ENCODE measurements around the gene GAB2. TPM values are rescaled to one million over a fixed set of nuclear protein-coding genes. Genes with fewer than 3 reads are reported as not detected.

GAB2 gene
- polyA plus RNA-seq (2012; ENCODE audit: insufficient read length, low read depth), result 20.0 TPM

GRCh38 chr11:78417175-78417887, at the start of gene GAB2:
Gene GAB2, minus strand, starts transcription at chr11:78417820. Its CDS starts 100 bp downstream, at chr11:78417720.
- TF ChIP-seq SIN3A (IDR thresholded peaks at IDR 0.05; ENCODE audit: borderline replicate concordance, insufficient read depth, low read length) (no peak), TAF1 (IDR thresholded peaks at IDR 0.05; ENCODE audit: borderline replicate concordance, insufficient read depth, low read length) (no peak), REST (IDR thresholded peaks at IDR 0.05; ENCODE audit: insufficient read depth in 1 of 2, low read depth in 2 of 2, low read length in 2 of 2) (no peak), POLR2AphosphoS5 (IDR thresholded peaks at IDR 0.05; ENCODE audit: low read depth, low read length) (no peak), FOXP2 (optimal IDR thresholded peaks at IDR 0.05; ENCODE audit: borderline replicate concordance, extremely low read depth, extremely low read length, insufficient read depth) (no peak)

GRCh38 chr11:78467370-78467769, 49.8 kb upstream of the GAB2 start:
- TF ChIP-seq POLR2AphosphoS5 (IDR thresholded peaks at IDR 0.05; ENCODE audit: low read depth, low read length), result no peak

GRCh38 chr11:78465169-78465942, 47.7 kb upstream of the GAB2 start:
- TF ChIP-seq REST (IDR thresholded peaks at IDR 0.05; ENCODE audit: insufficient read depth in 1 of 2, low read depth in 2 of 2, low read length in 2 of 2) (no peak), FOXP2 (optimal IDR thresholded peaks at IDR 0.05; ENCODE audit: borderline replicate concordance, extremely low read depth, extremely low read length, insufficient read depth) (no peak), SIN3A (IDR thresholded peaks at IDR 0.05; ENCODE audit: borderline replicate concordance, insufficient read depth, low read length) (no peak)

- TF ChIP-seq FOXP2 (optimal IDR thresholded peaks at IDR 0.05; ENCODE audit: borderline replicate concordance, extremely low read depth, extremely low read length, insufficient read depth), result no peak
- no peak for TF ChIP-seq TAF1 (IDR thresholded peaks at IDR 0.05; ENCODE audit: borderline replicate concordance, insufficient read depth, low read length)
- no peak for TF ChIP-seq REST (IDR thresholded peaks at IDR 0.05; ENCODE audit: insufficient read depth in 1 of 2, low read depth in 2 of 2, low read length in 2 of 2)
- no peak for TF ChIP-seq SIN3A (IDR thresholded peaks at IDR 0.05; ENCODE audit: borderline replicate concordance, insufficient read depth, low read length)
- no peak for TF ChIP-seq POLR2AphosphoS5 (IDR thresholded peaks at IDR 0.05; ENCODE audit: low read depth, low read length)
These were observed 42.9 kb upstream of the GAB2 start for GRCh38 chr11:78460471-78460870.

GRCh38 chr11:78459738-78460137, 42.1 kb upstream of the GAB2 start:
- no peak for TF ChIP-seq POLR2AphosphoS5 (IDR thresholded peaks at IDR 0.05; ENCODE audit: low read depth, low read length)
- no peak for TF ChIP-seq REST (IDR thresholded peaks at IDR 0.05; ENCODE audit: insufficient read depth in 1 of 2, low read depth in 2 of 2, low read length in 2 of 2)
- TF ChIP-seq FOXP2 (optimal IDR thresholded peaks at IDR 0.05; ENCODE audit: borderline replicate concordance, extremely low read depth, extremely low read length, insufficient read depth), result no peak
- no peak for TF ChIP-seq TAF1 (IDR thresholded peaks at IDR 0.05; ENCODE audit: borderline replicate concordance, insufficient read depth, low read length)
- TF ChIP-seq SIN3A (IDR thresholded peaks at IDR 0.05; ENCODE audit: borderline replicate concordance, insufficient read depth, low read length), result no peak
